ENCODE measurements around the gene PAX2. TPM values are rescaled to one million over a fixed set of nuclear protein-coding genes. Genes with fewer than 3 reads are reported as not detected.

Gene PAX2
- total RNA-seq, 2 experiments from 2014 or later: not detected

DNA sequence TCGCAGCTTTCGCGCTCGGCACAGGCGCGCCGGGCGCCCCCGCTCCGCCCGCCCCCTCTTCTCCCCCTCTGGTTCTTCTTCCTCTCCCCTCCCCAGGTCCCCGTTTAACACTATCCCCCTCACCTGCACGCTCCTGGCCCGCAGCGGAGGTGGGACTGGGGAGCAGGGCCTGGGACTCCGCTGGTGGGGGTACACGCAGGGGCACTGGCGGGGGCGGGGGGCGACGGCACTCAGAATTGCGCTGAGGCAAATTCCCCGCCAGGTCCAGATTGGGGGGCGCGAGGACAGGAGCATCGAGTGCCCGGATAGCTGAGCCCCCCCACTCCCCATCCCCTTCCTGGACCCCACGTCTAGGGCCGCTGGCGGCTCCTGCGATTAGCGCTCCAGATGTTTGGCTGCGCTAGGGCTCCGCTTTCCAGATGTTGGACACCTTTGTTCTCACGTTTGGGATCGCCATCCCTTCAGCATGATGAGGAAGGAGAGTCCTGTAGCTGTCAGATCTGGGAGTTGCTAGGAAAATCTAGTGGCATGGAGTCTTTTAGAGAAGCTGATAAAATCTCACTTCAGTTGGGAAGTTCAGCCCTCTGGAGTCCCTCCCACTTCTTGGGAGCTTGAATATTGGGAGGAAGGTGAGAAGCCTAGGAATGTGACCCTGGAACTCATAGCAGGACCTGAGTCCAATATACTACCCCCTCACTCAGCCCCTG is 31.4 kb upstream of the PAX2 start:
- no peaks in the 10 kb centered on the region for H3K9me3 Mint-ChIP-seq
- H3K4me1 Mint-ChIP-seq (ENCODE audit: low read depth): peaks cover 17% of the 10 kb centered on the region

DNA sequence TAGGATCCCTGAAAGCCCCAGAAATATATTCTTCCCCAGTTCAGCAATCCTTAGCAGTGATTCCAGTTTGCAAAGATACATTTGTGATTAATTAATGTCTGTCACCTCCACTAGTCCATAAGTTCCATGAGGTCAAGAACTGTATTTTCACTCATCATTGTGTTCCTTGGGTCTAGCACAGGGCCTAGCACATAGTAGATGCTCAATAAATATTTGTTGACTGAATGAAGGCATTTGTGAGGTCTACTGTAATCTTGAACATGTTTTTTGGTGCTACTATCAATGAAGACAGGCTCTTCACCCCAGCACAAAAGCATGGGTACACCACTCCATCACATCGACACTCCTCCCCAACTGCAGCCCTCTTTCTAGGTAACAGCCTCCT is 30.8 kb upstream of the PAX2 start:
- H3K27ac Mint-ChIP-seq: no peak overlapping the region
- H3K4me3 Mint-ChIP-seq: no peak overlapping the region
- H3K36me3 Mint-ChIP-seq (ENCODE audit: low read depth): no peaks in the 10 kb centered on the region
- no peak for DNase-seq
- CTCF ChIA-PET: interaction anchor here (1.0 kb wide), 1 partner anchor 29 kb away, joined by 4 read pairs; no protein-coding TSS in a partner anchor
- no peaks in the 10 kb centered on the region for H3K9me3 Mint-ChIP-seq
- peaks cover 17% of the 10 kb centered on the region for H3K4me1 Mint-ChIP-seq (ENCODE audit: low read depth)
- intact Hi-C loops (cut with micrococcal nuclease): loop anchor here (5.0 kb wide), 1 partner anchor 33 kb away; the partner anchor contains the start of gene PAX2
- H3K27me3 Mint-ChIP-seq (ENCODE audit: low read depth): peaks cover 72% of the 10 kb centered on the region

More for the DNA sequence above, 31.4 kb upstream of the PAX2 start:
- H3K27ac Mint-ChIP-seq: no peak overlapping the region
- no peaks in the 10 kb centered on the region for H3K36me3 Mint-ChIP-seq (ENCODE audit: low read depth)
- intact Hi-C loops (cut with micrococcal nuclease): loop anchor here (5.0 kb wide), 1 partner anchor 33 kb away; the partner anchor contains the start of gene PAX2
- H3K27me3 Mint-ChIP-seq (ENCODE audit: low read depth): peaks cover 73% of the 10 kb centered on the region
- CTCF ChIA-PET: interaction anchor here (1.0 kb wide), 1 partner anchor 30 kb away, joined by 4 read pairs; no protein-coding TSS in a partner anchor
- DNase-seq: no peak
- H3K4me3 Mint-ChIP-seq: no peak overlapping the region

DNA sequence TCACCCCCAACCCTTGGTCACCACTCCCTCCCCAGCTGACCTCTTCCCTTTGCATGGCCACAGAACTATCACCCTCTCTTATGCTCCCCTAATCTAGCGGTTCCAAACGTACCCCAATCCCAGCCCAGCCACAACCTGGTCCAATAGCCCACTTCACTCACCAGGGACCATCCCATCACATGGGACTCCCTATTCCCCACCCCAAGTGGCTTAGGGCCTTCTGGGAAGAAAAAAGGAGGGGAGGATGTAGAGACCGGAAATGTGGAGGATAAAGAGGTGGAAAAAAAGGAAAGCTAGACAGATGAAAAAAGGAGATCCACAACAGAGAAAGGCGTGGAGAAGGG is 30.3 kb upstream of the PAX2 start:
- Mint-ChIP-seq H3K4me1 (ENCODE audit: low read depth) (peaks cover 17% of the 10 kb centered on the region), H3K9me3 (no peaks in the 10 kb centered on the region), H3K4me3 (peak overlapping the region; percentile 10), H3K27me3 (ENCODE audit: low read depth) (peaks cover 74% of the 10 kb centered on the region), H3K27ac (no peak overlapping the region), H3K36me3 (ENCODE audit: low read depth) (no peaks in the 10 kb centered on the region)
- CTCF ChIA-PET: interaction anchor here (1.0 to 1.6 kb wide), 2 partner anchors 29 kb away, joined by 4 to 8 read pairs; no protein-coding TSS in a partner anchor
- intact Hi-C loops (cut with micrococcal nuclease): no loop called here
- DNase-seq: no peak

DNA sequence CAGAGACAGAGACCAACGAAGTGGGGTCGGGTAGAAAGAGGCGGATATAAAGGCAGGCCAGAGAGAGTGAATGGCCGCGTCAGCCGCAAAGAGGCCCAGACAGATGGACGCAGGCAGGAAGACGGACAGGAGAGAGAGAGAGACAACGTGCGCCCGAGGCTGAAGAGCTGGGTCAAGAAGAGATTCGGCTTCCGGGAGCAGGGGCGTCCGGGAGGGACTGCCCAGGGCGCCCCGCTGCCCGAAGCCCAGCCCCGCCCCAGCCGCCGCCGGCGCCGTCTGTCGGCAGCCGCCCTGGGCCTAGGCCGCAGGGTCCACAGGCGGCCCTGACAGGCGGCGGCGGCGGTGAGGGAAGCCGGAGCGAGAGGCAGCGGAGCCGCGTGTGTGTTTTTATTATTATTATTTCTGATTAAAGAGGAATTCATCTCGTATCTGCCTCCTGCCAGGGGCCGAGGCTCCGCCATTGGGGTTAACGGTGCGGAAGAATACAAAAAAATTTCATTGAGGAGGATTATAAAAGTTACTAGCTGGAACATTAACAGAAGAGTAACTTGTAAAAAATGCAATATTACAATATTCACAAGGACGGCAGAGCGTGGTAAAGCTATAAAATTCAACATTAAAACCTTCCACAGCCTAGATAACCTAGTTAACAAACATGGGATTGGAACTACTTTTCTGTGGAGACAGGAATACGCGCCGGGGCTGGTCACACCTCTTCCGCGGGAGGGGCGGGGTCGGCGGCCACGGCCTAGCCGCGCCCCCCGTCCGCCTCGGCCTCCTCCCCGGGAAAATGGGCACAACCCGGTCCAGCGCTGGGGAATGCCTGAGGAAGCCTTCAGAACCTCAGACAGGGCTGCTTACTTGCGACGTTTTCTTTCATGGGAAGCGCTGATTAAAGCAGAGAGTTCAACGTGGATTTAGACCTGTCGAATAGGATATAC is 29.7 kb upstream of the PAX2 start:
- H3K27ac Mint-ChIP-seq: no peak overlapping the region
- intact Hi-C loops (cut with micrococcal nuclease): no loop called here

DNA sequence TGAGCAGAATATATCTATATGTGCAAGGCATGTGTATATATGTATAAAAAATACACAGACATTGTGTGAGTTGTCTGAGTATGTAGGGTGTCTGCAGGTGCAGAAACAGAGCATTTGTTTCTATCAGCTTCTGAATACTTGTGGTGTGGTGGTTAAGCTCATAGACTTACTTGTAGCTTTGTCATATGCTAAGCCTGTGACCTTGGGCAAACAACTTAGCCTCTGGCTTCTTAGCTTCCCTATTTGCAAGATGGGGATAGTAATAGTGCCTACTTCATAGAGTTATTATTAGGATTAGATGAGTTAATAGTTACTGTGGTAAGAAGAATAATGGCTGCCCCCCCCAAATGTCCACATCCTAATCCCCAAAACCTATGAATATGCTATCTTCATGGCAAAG is 28.2 kb upstream of the PAX2 start:
- Mint-ChIP-seq H3K9me3 (no peaks in the 10 kb centered on the region), H3K4me1 (ENCODE audit: low read depth) (peaks cover 15% of the 10 kb centered on the region), H3K4me3 (no peak overlapping the region), H3K36me3 (ENCODE audit: low read depth) (no peaks in the 10 kb centered on the region), H3K27ac (no peak overlapping the region), H3K27me3 (ENCODE audit: low read depth) (peaks cover 73% of the 10 kb centered on the region)
- DNase-seq: no peak
- intact Hi-C loops (cut with micrococcal nuclease): no loop called here
- CTCF ChIA-PET: no interaction called here

More for the DNA sequence above, 29.7 kb upstream of the PAX2 start:
- H3K27me3 Mint-ChIP-seq (ENCODE audit: low read depth): peaks cover 77% of the 10 kb centered on the region
- H3K4me3 Mint-ChIP-seq: peak overlapping the region; percentile 10
- no peaks in the 10 kb centered on the region for H3K36me3 Mint-ChIP-seq (ENCODE audit: low read depth)
- peaks cover 15% of the 10 kb centered on the region for H3K4me1 Mint-ChIP-seq (ENCODE audit: low read depth)
- no peak for DNase-seq
- no peaks in the 10 kb centered on the region for H3K9me3 Mint-ChIP-seq
- CTCF ChIA-PET: interaction anchor here (1.6 kb wide), 1 partner anchor 28 kb away, joined by 8 read pairs; no protein-coding TSS in a partner anchor

DNA sequence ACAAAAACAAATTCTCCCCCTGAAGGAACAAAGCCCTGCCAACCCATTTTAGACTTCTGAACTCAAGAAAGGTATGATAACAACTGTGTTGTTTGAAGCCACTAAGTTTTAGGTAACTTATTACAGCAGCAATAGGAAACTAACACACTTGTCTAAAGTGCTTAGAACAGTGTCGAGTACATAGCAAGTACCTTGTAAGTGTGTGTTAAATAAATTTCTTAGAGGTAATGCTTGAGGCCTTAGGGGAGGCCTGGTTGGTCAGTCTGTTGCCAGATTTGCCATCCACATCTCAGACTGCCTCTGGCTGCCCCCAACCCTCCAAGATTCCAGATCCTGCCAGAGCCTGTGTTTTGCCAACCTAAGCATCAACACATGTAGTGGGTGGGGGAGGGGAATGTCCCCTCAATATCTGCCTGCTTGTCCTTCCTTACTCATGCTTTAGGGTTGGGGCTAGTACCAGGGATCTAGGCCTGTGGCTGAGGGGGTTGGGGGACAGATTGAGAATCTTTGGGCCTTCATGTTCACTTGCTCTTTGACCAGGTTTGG is 27.1 kb upstream of the PAX2 start:
- CTCF ChIA-PET: no interaction called here
- Mint-ChIP-seq H3K36me3 (ENCODE audit: low read depth) (no peaks in the 10 kb centered on the region), H3K27me3 (ENCODE audit: low read depth) (peaks cover 67% of the 10 kb centered on the region), H3K27ac (no peak overlapping the region), H3K9me3 (no peaks in the 10 kb centered on the region), H3K4me1 (ENCODE audit: low read depth) (peaks cover 15% of the 10 kb centered on the region), H3K4me3 (no peak overlapping the region)
- no peak for DNase-seq
- intact Hi-C loops (cut with micrococcal nuclease): no loop called here

DNA sequence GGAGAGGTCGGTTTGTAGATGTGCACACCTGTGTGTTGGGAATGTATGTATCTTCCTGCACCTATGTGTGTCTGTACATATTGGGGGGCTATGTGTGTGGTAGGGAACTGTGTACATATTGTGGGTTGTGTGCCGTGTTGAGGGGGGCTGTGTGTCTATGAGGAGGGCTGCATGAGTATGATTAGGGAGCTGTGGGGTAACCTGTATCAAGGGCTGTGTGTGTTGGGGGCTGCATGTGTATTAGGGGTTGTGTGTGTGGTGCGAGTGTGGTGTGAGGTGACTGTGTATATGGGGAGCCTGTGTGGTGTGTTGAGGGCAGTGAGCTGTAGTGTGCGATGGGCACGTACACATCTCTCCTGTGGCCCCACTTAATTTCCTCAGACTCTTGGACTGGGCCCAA is 22.2 kb upstream of the PAX2 start:
- H3K4me1 Mint-ChIP-seq (ENCODE audit: low read depth): peaks cover 2% of the 10 kb centered on the region
- no peaks in the 10 kb centered on the region for H3K36me3 Mint-ChIP-seq (ENCODE audit: low read depth)
- intact Hi-C loops (cut with micrococcal nuclease): no loop called here
- CTCF ChIA-PET: interaction anchor here (7.0 kb wide), 1 partner anchor 19 kb away, joined by 46 read pairs; no protein-coding TSS in a partner anchor
- DNase-seq: no peak
- peaks cover 71% of the 10 kb centered on the region for H3K27me3 Mint-ChIP-seq (ENCODE audit: low read depth)
- no peak overlapping the region for H3K27ac Mint-ChIP-seq
- H3K9me3 Mint-ChIP-seq: no peaks in the 10 kb centered on the region
- no peak overlapping the region for H3K4me3 Mint-ChIP-seq

DNA sequence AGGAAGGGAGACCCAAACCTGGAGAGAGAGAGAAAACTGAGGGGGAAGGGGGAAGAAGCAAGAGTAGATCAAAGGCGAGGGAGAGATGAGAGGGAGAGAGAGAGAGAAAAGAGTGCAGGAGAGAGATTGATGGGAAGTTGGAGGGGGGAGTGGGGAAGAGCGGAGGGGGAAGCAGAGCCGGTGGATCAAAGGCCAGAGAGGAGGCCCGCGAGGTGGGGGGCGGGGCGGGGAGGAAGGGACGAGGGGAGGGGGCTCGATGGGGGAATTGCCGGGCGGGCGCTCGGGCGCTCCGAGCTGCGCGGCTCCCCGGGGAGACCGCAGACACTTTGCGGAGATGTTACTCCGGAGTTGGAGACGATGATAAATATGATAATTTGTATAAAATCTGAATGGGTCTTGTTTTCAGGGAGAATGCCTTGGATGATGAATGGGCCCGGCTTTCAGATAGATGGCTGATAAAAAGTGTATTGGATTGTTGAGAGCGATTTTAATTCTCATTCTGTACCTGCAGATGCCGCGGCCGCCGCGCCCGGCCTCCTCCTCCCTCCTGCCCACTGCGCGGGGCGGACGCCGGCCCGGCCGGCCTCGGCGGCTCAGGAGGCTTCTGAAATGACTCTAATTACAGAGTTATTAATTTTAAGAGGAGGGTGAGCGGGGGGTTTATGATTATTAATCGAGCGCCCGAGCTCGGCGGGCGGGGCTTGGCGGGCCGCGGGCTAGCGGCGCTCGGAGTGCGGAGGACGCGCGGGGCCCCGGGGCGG is 21.4 kb upstream of the PAX2 start:
- Mint-ChIP-seq H3K4me3 (no peak overlapping the region), H3K27ac (no peak overlapping the region), H3K36me3 (ENCODE audit: low read depth) (no peaks in the 10 kb centered on the region), H3K4me1 (ENCODE audit: low read depth) (peaks cover 4% of the 10 kb centered on the region), H3K27me3 (ENCODE audit: low read depth) (peaks cover 72% of the 10 kb centered on the region), H3K9me3 (no peaks in the 10 kb centered on the region)
- no peak for DNase-seq
- intact Hi-C loops (cut with micrococcal nuclease): no loop called here
- CTCF ChIA-PET: interaction anchor here (7.0 kb wide), 1 partner anchor 19 kb away, joined by 46 read pairs; no protein-coding TSS in a partner anchor

DNA sequence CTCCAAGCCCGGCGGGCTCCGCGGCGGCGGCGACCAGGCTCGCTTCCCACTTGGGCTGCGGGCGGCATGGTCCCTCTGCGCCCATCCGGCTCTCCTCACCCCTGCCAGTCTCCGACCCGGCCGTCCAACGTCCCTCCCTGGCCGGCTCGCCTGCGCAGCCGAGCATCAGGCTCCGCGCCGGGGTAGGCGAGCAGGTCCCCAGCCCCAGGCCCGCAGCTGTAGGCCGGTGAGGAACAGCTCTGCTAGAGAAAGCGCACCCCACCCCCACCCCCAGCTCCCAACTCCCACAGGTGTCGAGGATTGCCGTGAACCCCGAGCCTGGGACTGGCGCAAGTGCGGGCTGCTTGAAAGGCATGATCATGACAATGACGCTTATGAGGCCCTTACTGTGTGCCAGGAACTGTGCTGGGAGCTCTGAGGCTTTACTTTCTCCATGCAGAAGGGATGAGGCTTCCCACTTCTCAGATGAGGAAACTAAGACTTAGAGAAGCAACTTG is 20.8 kb upstream of the PAX2 start:
- CTCF ChIA-PET: interaction anchor here (7.0 kb wide), 1 partner anchor 18 kb away, joined by 46 read pairs; no protein-coding TSS in a partner anchor
- Mint-ChIP-seq H3K9me3 (no peaks in the 10 kb centered on the region), H3K27me3 (ENCODE audit: low read depth) (peaks cover 73% of the 10 kb centered on the region), H3K36me3 (ENCODE audit: low read depth) (no peaks in the 10 kb centered on the region), H3K4me3 (no peak overlapping the region), H3K27ac (no peak overlapping the region), H3K4me1 (ENCODE audit: low read depth) (peaks cover 6% of the 10 kb centered on the region)
- DNase-seq: no peak
- intact Hi-C loops (cut with micrococcal nuclease): no loop called here

DNA sequence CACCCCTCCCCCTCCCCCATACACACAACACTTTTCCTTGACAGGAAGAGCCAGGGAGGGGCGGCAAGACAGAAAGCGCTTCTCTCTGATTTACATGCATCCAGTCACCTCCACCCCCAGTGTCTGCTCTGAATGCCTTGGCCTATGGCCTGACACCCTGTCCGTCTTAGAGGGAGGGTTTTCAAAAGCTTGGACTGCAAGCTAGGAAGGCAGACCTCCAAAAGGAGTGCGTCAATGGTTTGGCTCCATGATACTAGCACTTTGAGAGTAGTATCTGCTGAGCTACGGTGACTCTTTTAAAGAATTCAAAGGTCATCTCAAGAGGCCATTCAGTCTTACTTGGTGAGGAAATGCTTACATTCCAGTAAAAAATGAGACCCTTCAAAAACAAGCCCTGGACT is 20.3 kb upstream of the PAX2 start:
- Mint-ChIP-seq H3K4me3 (no peak overlapping the region), H3K36me3 (ENCODE audit: low read depth) (no peaks in the 10 kb centered on the region), H3K4me1 (ENCODE audit: low read depth) (peaks cover 9% of the 10 kb centered on the region), H3K27ac (no peak overlapping the region), H3K27me3 (ENCODE audit: low read depth) (peaks cover 72% of the 10 kb centered on the region), H3K9me3 (no peaks in the 10 kb centered on the region)
- intact Hi-C loops (cut with micrococcal nuclease): no loop called here
- no peak for DNase-seq
- CTCF ChIA-PET: interaction anchor here (7.0 kb wide), 1 partner anchor 17 kb away, joined by 46 read pairs; no protein-coding TSS in a partner anchor

DNA sequence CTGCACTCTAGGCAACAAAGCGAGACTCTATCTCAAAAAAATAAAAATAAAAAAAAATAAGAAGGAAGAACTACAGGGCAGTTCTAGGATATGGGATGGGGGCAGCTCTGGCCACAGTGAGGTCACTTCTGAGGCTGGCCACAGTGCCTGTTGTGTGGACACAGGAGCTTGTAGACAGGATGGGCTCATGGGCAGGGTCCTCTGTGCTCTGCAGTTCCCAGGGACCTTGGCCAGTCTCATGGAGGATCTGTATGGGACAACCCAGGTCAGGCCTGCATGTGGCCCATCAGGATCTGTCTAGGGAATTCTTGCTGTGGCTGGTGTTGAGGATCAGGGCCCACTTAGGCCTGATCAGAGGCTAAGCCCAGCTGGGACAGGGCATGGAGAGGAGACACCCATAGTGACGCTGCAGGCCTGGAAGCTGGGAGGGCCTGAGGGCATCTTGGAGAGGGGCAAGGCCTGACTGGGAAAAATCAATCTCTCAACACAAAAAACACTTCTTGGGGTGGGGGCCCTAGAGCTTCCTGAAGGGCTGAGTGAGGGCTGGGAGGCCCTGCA is 19.4 kb upstream of the PAX2 start:
- CTCF ChIA-PET: interaction anchor here (7.0 kb wide), 1 partner anchor 17 kb away, joined by 46 read pairs; no protein-coding TSS in a partner anchor
- no peak overlapping the region for H3K27ac Mint-ChIP-seq
- H3K27me3 Mint-ChIP-seq (ENCODE audit: low read depth): peaks cover 72% of the 10 kb centered on the region
- peaks cover 16% of the 10 kb centered on the region for H3K4me1 Mint-ChIP-seq (ENCODE audit: low read depth)
- no peaks in the 10 kb centered on the region for H3K36me3 Mint-ChIP-seq (ENCODE audit: low read depth)
- intact Hi-C loops (cut with micrococcal nuclease): no loop called here
- no peak overlapping the region for H3K4me3 Mint-ChIP-seq
- H3K9me3 Mint-ChIP-seq: no peaks in the 10 kb centered on the region
- DNase-seq: no peak
